GM18909 (cell line): Measurements from ENCODE around the gene DGCR6L.
A peak's percentile ranks its signal among the peaks of the same experiment; 100 is the strongest.
"Not testable (repeated sequence)": the region's sequence is repeated elsewhere in the genome, so short reads cannot be mapped to it uniquely, and the experiment has no call there.

Source experiments
- ATAC-seq: cut with Tn5 transposase; IDR thresholded peaks from one replicate; pipeline ENCODE4 v1.9.1; 2021; ENCODE audit warnings: mild to moderate bottlenecking; ENCODE audit not compliant: unreplicated experiment, poor library complexity

The DGCR6L gene

GRCh38 chr22:20310773-20311172, 9.1 kb downstream of the DGCR6L start:
- not testable (repeated sequence) for ATAC-seq

GRCh38 chr22:20310180-20310579, 9.7 kb downstream of the DGCR6L start:
- not testable (repeated sequence) for ATAC-seq

- ATAC-seq: not testable (repeated sequence)
Observed at GRCh38 chr22:20308806-20309650, 10.8 kb downstream of the DGCR6L start.

GRCh38 chr22:20307448-20308447, 12.1 kb downstream of the DGCR6L start:
- not testable (repeated sequence) for ATAC-seq

- ATAC-seq: not testable (repeated sequence)
Observed at GRCh38 chr22:20306646-20307447, 13.0 kb downstream of the DGCR6L start.

- no peak for ATAC-seq
Observed at GRCh38 chr22:20305894-20306645, 13.8 kb downstream of the DGCR6L start.

GRCh38 chr22:20305230-20305893, 14.5 kb downstream of the DGCR6L start:
- ATAC-seq: not testable (repeated sequence)

GRCh38 chr22:20304646-20305045, 15.2 kb downstream of the DGCR6L start:
- ATAC-seq: no peak

GRCh38 chr22:20303229-20303534, 16.7 kb downstream of the DGCR6L start:
- not testable (repeated sequence) for ATAC-seq

GRCh38 chr22:20302438-20303228, 17.2 kb downstream of the DGCR6L start:
- ATAC-seq: no peak

GRCh38 chr22:20299746-20300136, 20.1 kb downstream of the DGCR6L start:
- ATAC-seq: peak; percentile 11

GRCh38 chr22:20298803-20299745, 20.8 kb downstream of the DGCR6L start:
- ATAC-seq: peak; percentile 62

- ATAC-seq: no peak
Observed at GRCh38 chr22:20298110-20298802, 21.6 kb downstream of the DGCR6L start.

GRCh38 chr22:20297414-20298109, 22.3 kb downstream of the DGCR6L start:
- no peak for ATAC-seq

GRCh38 chr22:20296598-20296997, 23.3 kb downstream of the DGCR6L start:
- ATAC-seq: no peak
